NCI-H524 (cell line): Measurements from ENCODE around the gene RASL10A.

Experiments used
- DNase-seq, 2 experiments: peaks; one replicate each; lab custom pipeline; 2025; lab: John Stamatoyannopoulos, UW

RASL10A gene

DNA sequence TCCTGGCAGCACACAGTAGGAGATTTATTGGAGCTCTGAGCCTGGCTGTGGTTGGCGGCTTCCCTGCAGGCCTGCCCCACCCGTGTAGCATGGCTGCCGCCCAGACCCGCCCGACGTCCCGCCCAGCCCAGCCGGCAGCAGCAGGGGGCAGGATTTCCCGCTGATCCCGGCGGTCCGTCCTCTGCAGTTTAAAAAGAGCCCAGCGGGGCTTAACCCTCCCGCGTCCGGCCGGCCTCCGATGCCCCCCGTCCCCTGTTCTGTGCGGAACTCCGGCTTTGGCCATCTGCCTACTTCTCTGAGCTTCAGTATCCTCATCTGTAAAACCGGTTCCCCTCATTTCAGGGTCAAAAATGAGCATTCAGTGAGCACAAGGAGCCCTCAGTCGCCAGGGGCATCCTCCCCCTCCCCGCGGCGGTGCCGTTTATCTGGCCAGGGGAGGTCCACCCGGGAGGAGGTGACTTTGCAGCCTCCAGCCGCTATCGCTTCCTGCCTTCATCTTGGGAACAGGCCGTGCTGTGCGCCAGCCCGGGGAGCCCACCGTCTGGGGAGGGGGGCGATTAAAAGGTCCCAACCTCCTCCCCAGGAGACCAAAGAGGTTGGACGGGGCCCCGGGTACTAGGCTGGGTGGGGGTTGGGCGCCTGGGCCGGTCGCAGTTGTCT, 9.2 kb downstream of the RASL10A start, which contains the start of gene GAS2L1:
Gene GAS2L1 (plus strand): TSS at position 476 of the 660 bp plus-strand sequence. CDS start 1,456 bp downstream, outside the sequence.
- peak; percentile 68 to 73 for DNase-seq

DNA sequence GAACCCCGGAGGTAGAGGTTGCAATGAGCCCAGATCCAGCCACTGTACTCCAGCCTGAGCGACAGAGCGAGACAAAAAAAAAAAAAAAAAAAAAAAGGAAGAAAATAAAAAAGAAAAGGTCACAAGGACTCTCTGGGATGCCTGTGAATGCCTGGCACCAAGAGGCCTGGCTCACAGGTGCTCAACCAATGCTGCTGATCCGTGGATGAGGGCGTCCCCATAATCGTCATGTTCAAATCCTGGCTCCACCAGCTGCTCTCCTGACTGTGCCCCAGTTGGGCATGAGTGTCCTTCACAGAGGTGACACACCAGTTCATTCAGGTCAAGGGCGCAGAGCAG, 9.7 kb downstream of the RASL10A start:
- DNase-seq: peak in 1 of 2 experiments; percentile 55

DNA sequence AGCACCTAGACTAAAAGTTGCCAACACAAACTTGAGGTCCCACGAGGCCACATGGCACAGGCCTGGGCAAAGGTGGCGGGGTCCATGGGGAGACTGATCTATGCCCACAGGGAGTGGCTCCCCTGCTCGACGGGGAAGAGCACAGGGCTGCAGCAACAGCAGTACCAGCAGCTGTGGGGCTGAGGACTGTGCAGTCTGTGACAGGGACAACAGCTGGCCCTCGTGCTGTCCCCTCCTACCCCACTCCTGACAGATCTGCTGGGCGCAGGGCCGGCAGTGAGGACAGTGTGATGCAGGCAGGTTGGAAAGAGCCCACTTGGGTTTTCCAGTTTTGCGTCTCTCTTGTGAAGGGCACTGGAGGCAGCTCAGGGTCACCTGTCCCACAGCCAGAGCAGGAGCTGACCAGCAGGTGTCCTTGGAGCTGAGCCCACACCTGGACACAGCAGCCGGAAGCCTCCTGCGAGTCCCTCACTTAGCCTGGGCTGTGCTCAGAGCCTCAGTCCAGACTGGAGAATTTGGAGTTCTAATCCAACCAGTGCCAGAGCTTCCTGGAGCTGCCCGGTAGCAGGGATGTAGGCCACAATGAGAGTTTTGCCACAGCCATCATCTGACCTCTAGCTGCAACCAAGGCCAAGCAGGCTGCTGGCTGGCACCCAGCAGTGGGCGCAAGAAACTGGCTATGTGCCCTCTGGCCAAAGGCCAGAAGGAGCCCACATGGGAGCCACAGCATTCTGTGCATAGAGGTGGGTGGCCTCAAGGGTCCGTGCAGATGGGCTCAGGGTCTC, 12.6 kb downstream of the RASL10A start:
- DNase-seq: peak; percentile 15 to 79

DNA sequence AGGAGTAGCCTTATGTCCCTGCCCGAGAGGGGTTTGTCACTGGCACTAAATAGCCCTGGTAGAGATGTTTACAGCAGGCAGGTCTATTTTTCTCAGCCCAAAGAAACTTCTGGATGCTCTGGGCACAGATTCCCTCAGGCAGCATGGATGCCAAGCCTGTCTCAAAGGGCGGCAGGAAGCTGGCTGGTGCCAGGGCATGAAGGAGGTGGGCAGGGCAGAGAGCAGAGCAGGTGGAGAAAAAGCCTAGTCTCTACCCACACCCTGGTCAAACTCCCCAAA, 13.2 kb downstream of the RASL10A start:
- DNase-seq: no peak

DNA sequence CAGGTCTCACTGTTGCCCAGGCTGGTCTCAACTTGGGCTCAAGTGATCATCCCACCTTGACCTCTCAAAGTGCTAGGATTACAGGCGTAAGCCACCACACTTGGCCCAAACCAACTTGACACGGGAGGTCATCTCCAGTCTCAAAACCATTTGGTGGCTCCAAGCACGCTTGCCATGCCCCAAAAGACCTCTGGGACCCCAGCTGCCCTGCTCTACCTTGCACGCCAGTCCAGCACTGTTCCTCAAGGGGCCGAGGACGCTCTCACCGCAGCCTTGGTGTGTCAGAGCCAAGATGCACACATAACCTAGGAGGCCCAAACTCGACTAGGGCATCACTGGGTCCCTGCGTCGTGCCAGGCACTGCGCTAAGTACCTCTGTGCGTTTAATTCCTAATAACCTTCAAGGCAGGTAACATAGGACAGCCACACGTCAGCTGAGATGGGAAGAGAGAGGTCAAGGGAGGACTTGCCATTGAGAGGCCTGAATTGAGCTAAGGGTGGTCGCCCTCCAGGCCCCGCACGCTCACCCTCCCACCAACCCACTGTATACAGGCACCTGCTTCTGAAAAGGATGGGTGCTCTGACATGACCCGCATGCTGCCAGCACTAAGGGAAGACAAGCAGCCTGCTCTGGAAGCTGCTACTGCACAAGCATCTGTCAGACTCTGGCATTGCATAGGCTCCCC, 13.6 kb downstream of the RASL10A start:
- peak in 1 of 2 experiments; percentile 65 for DNase-seq

DNA sequence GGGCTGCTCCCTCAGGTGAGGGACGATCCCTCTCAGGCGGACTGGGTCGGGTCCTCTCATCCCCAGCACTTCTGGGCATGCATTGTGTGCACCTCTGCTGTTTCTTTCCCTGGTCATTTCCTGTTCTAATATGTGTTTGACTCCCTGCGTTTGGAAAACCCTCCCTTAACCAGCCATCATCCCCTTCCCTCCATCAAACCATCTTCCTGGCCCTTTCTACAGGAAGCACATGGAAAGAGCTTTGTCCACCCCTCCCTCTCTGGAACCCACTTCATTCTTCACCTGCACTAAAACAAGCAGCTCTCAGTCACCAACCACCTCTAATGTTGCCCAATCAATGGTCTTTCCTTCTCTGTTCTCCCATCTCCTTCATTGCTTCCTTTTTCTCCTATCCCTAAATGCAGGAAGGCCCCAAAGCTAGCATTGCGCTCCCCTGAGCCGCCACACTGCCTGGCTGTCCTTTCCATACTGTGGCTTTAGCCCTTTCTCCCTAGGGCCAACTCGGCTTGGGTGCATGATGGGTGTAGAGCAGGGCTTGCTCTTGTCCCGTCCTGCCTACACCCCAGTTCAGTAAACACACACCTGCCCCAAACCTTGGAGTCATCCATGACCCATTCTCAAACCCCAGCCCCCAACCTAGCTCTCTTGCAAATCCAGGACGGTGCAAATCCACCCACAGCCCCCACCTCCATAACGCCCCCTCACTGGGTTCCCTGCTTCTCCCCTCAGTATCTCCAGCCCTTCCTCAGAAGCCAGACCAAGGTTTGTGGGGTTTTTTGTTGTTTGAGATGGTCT, 14.5 kb downstream of the RASL10A start:
- no peak for DNase-seq

DNA sequence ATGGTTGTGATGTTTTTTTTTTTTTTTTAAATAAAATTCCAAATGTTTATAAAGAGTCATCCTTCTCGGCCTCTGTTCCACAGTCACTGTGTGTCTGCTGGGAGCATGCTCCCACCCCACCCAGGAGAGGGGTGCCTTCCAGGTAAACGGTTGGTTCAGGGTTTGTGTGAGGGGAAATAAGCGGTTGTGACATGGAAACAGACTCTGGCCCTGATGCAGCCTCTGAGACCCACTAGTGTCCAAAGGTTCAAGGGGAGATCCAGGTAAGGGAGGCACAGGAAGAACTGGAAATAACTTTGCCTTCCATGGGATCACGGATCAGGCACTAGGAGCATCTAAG, 15.1 kb downstream of the RASL10A start:
- DNase-seq: no peak

DNA sequence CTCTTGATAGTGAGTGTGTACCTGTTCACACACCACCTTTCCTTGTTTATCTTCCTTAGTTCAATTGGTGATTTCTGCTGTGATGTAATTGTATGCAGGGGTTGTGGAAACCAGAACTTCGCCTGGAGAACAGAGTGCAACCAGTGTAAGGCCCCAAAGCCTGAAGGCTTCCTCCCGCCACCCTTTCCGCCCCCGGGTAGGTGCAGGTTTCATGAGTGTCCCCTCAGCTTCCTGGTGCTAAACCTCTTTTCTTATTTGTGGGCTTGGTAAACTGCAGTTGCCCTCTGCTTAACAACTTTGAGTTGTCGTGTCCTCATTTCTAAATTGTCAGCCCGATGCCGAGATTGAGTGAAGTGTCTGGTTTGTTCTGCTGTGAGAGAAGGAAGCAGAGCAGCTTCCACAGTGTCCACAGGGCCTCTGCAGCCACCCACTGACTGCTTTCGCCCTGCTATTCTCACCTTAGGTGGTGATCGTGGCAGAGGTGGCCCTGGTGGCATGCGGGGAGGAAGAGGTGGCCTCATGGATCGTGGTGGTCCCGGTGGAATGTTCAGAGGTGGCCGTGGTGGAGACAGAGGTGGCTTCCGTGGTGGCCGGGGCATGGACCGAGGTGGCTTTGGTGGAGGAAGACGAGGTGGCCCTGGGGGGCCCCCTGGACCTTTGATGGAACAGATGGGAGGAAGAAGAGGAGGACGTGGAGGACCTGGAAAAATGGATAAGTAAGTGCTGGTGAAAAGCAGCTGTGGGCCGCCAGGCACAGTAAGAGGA, 16.2 kb downstream of the RASL10A start:
- DNase-seq: no peak

DNA sequence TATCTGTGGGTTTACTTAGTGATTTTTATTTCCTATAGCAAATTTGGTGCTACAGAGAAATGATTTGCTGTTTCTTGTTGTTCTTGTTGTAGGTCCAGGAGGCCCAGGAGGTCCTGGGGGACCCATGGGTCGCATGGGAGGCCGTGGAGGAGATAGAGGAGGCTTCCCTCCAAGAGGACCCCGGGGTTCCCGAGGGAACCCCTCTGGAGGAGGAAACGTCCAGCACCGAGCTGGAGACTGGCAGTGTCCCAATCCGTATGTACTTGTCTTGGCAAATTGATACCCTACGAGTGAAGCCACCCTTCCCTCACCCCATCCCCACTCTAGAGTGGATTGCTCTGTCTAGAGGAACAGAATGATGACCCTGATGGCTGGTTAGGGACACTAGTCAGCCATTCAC, 16.9 kb downstream of the RASL10A start:
- DNase-seq: no peak

DNA sequence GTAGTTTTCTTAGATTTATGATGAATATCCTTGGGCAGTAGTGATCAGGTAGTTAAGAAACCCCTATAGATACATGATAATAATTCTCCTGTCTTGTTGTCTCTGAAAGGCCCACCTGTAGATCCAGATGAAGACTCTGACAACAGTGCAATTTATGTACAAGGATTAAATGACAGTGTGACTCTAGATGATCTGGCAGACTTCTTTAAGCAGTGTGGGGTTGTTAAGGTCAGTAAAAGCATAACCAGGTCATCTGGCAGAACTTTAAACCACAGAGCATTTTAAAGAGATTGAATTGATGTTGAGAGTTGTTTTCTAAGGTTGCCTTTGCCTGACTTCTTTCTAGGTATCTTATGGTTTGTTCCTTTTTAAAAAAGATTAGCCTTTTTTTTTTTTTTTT, 23.1 kb downstream of the RASL10A start:
- no peak for DNase-seq

DNA sequence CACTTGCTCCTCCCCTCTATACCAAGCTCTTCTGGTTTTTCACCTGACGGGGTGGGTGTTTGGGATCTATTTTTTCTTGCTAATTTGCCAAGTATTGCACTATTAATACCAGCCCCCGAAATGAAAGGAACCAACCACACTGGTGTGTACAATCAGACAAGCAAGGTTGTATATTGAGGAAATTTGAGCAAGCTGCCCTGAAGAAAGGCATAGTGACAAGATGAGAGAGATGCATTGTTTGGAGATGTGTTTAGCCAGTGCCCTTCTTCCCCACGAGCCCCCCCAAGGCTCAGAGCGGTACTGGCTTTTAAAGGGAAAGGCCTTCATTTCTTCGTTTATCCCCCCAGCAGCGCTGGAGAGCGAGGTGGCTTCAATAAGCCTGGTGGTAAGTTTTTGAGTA, 24.3 kb downstream of the RASL10A start:
- DNase-seq: no peak

DNA sequence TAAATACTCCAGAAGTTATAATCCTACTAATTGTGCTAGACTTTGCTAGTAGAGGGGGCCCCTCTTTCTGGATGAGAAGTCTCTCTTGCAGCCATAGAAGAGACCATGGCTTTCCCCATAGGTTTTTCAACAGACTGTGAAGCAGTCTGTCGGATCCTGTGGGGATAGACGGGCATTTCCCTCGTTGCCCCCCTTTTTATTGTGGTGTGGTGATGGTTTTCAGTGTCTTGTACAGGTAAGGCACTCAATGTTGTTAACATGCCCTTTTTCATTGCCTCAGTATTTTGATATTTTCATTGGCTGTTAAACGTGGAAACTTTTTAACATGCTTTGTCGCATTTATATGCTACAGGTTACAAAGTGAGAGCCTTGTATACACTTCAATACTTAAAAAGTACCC, 25.4 kb downstream of the RASL10A start:
- no peak for DNase-seq

DNA sequence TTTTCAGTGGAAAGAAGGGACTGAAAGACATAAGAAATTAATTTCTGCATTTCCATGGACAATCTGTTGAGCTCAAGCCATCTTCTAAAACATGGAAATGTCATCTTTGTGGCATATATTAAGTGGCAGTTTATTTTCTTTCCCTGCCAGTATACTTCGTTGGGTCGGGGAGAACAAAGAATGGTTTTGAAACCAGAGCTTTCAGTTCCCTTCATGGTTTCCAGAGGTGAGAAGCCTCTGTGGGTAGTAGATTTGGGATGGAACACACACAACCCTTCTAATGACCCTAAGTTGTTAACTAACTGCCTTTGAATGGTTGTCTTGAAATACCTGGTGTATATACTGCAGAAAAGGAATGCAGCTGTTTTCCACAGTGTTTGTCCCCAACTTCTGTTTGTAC, 26.7 kb downstream of the RASL10A start:
- no peak for DNase-seq

DNA sequence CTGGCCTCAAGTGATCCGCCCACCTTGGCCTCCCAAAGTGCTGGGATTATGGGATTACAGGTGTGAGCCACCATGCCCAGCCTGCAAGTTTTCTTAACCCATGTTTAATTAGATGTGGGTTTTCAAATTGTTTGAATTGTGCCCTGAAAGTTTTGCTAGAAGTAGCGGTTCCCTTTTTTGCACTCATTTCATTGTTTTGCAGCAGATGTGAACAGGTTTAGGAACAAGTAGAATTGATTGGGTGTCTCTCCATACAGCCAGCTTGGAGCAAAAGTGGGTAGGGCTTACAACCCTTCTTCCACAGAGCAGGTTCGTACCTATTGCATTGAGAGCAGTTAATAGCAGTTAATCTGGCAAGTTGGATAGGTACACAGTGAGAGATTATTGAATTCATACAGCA, 31.3 kb downstream of the RASL10A start:
- DNase-seq: no peak

DNA sequence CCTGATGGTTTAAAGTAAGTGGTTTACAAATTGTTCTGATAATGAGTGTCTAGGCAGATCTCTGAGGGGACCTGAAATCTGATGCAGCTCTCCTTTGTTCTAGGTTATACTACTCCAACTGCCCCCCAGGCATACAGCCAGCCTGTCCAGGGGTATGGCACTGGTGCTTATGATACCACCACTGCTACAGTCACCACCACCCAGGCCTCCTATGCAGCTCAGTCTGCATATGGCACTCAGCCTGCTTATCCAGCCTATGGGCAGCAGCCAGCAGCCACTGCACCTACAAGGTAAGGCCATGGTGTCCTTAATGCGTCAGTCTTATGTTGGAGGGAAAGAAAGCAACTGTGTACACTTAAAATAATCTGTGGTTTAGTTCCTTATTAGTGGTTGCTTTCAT, 37.6 kb downstream of the RASL10A start:
- DNase-seq: no peak

DNA sequence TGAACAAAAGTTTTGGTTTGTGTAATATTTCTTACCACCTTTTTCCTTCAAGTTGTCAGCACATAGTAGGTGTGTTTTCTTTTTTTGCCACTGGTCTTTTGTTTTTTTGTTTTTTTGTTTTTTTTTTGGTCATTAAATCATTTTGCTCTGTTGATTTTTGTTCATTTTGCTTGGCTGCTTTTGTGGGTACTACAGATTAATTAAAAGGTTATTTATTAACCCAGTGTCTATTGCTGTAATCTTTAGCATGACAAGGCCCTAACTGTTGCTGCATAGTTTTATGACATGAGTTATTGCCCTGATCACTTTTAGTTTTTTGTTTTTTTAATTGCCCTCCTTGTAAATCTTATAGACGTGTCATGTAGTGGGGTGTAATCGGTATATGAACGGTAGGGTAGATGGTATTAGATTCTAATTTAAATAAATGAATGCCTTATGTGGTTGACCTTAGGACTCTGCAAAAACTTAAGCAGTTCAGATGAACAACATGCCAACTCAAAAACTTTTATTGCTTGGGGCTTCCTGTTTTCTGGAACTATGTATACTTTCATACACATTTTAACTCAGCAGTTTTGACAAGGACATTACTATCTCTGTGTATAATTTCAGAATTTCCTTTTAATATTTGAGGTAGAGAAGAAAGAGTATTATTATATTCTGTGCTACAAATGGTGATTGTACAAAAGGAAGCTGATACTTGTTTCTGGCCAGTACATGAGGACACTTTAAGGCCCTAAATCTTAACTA, 39.5 kb downstream of the RASL10A start:
- no peak for DNase-seq

DNA sequence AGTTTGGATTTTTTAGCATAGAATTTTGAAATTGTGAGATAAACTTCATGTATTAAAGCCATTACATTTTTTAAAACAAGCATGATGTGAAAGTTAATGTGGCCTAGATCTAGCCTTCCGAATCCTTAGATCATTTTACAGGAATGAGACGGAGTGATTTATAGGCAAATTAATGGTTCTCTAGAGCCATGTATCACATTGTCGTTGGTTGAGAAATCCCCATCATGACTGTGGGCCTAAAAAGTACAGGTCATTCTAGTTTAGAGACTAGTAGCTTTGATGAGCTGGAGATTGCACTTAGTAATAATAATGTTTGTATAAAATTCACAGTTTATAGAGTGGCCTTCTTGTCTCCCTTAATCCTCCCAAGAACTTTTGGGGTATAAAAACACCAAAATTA, 40.3 kb downstream of the RASL10A start:
- DNase-seq: no peak

DNA sequence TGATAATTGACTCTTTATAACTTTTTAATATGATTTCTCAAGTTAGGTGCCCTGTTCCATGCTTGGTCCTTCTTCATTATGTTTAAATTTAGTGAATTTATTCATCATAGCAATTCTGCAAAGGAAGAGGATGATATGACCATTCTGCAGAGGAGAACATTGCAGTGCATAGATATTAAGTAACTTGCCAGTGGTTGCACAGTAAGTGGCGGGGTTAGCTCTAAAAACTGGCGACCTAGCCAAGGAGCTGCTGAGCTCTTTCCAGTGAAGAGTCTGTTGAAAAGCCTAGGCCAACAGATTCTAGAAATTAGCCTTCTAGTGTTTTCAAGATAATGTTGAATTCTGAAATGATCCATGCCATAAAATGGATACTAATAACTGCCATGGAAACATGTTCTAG, 42.9 kb downstream of the RASL10A start:
- no peak for DNase-seq

DNA sequence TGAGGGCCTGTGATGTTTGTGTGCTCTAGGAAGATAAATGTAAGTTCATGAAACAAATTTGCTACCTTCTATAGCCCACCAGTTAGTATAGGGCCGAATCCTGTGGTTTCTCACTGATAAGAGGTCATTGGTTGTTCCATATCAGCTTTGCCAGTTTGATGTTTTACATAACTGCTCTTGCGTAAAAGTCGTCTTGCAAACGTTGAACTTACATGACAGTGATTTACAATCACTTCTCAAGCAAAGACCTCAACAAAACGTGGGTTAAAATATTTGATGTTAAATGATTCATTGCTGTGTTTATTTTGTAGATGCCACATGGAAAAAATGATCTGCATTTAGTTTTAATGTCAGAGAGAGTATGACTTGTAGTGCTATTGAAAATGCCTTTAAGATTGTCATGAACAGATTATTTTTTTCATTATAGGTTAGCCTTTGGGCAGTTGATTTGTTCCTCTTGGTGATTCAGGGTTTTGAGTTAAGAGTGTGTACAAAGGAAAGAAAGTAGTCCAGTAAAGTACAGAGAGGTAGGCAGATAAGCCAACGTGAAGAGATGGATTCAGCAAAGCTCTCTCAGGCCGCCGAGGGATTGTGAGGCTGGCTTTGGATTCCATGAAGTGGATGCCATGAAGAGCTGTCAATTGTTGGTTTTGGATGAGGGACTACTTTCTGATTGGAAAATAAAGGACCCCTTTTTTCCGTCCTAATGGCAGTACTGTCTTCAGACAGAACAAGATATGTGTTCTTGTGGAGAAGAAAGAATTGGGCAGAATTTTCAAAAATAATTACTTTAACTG, 44.8 kb downstream of the RASL10A start:
- no peak for DNase-seq

DNA sequence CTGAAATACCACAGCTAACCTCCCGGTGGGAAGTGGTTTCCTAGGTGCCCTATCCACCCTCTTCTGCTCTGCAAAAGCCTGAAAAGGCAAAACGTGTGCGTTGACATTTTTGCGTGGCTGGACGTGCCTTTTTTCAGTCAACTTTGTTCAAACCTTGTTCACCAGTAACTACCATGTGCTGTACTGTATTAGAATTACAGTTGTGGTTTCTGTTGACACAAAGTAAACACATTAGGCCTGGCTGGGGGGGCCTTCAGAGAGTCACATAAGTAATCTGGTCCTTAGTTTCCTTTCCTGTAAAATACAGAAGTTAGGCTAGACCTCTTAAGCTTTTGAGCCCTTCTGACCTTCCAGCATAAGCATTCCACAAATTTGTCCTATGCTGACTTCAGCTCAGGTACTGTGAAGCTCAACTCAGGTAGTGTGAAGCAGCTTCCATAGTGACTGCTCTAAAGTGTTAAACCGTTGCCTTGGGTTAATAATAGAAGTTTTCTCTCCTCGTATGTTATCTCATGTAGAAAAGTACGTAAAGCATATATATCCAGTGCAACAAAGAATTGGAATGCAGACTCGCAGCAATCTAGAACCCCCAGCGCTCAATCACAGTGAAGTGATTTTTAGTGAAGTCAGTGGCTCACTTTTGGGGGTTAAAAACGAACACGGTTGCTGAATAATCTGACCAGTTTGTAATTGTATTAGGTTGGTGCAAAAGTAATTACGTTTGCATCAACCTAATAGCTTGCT, 45.6 kb downstream of the RASL10A start:
- no peak for DNase-seq
